A549 (cell line): ENCODE data around the gene ETV7. TPM values are rescaled to one million over a fixed set of nuclear protein-coding genes. Genes with fewer than 3 reads are reported as not detected.

Experiments
- ATAC-seq, 2 experiments: fragments of 200-7000 bp in 1 of 2; fragments of >200 bp in 1 of 2; cut with Nextera tagmentation in 1 of 2; cut with Tn5 transposase in 1 of 2; 3 replicates each; pipeline versions ENCODE4 v1.8.0 to v1.9.1; 2018 to 2020; ENCODE audit warnings: mild to moderate bottlenecking in 1 of 2, moderate library complexity in 1 of 2
- CTCF ChIA-PET: fragments of 300-600 bp; sonication (Branson Sonifier 250); formaldehyde crosslinking; extraction: SDS; loops from one replicate; lab custom pipeline; 2021; ENCODE audit warnings: antibody characterized with exemption, inconsistent platforms; lab: Yijun Ruan, JAX
- POLR2A ChIA-PET: fragments of 350-600 bp; formaldehyde crosslinking; extraction: SDS; loops from one replicate; lab custom pipeline; 2021; ENCODE audit warnings: antibody characterized with exemption, inconsistent platforms; lab: Yijun Ruan, JAX
- DNase-seq, 2 experiments: peaks; one replicate each; pipeline versions ENCODE4 v3.0.0 to v3.0.0-alpha.2; 2011 to 2016; ENCODE audit warnings: low read depth in 1 of 2, low spot score in 1 of 2
- FAIRE-seq: peaks from 2 replicates; lab custom pipeline; 2011; peaks lifted over from hg19 to GRCh38; lab: Jason Lieb, UNC
- H3K27ac ChIP-seq, 2 experiments: fragments of >200 bp; sonication (Bioruptor Twin); formaldehyde crosslinking; 3 replicates each; pipeline ENCODE4 v1.5.1; 2016 to 2017
- H3K4me1 ChIP-seq: fragments of >200 bp; sonication (Bioruptor Twin); formaldehyde crosslinking; 3 replicates; pipeline ENCODE4 v1.6.1; 2016
- H3K4me2 ChIP-seq: fragments of >200 bp; sonication (Bioruptor Twin); formaldehyde crosslinking; 3 replicates; pipeline ENCODE4 v1.6.1; 2016
- H3K4me3 ChIP-seq: fragments of >200 bp; sonication (Bioruptor Twin); formaldehyde crosslinking; 3 replicates; pipeline ENCODE4 v1.5.1; 2016
- H3K9me3 ChIP-seq: fragments of >200 bp; sonication (Bioruptor Twin); formaldehyde crosslinking; 3 replicates; pipeline ENCODE4 v1.6.1; 2016
- BCL3 ChIP-seq: fragments of >200 bp; sonication (Bioruptor Twin); formaldehyde crosslinking; IDR thresholded peaks from 3 replicates; pipeline ENCODE4 v1.6.1; 2016
- CBX2 ChIP-seq: fragments of 200-600 bp; sonication (generic); IDR thresholded peaks from 2 replicates; pipeline ENCODE4 v1.6.1; 2016; ENCODE audit warnings: low read depth, mild to moderate bottlenecking, borderline replicate concordance
- CHD4 ChIP-seq: fragments of 200-600 bp; sonication (generic); IDR thresholded peaks from 2 replicates; pipeline ENCODE4 v1.6.1; 2016; ENCODE audit warnings: antibody characterized with exemption, mild to moderate bottlenecking, borderline replicate concordance
- CTCF ChIP-seq: fragments of >200 bp; sonication (Bioruptor Twin); formaldehyde crosslinking; IDR thresholded peaks from 3 replicates; pipeline ENCODE4 v1.5.1; 2016
- E2F6 ChIP-seq: IDR thresholded peaks from 2 replicates; pipeline ENCODE4 v1.6.1; 2012; ENCODE audit warnings: low read depth, borderline replicate concordance
- EHF ChIP-seq: fragments of 250-450 bp; sonication (Bioruptor Pico); IDR thresholded peaks from 2 replicates; pipeline ENCODE4 v1.5.0; 2020; ENCODE audit warnings: mild to moderate bottlenecking
- ELK1 ChIP-seq: fragments of 150-350 bp; IDR thresholded peaks from 2 replicates; pipeline ENCODE4 v1.6.1; 2014; ENCODE audit warnings: low read depth, mild to moderate bottlenecking, low read length
- ESRRA ChIP-seq: fragments of 150-350 bp; IDR thresholded peaks from 2 replicates; pipeline ENCODE4 v1.6.1; 2014; ENCODE audit warnings: mild to moderate bottlenecking, low read length, borderline replicate concordance
- FOXS1 ChIP-seq: fragments of 250-450 bp; sonication (Bioruptor Pico); IDR thresholded peaks from 2 replicates; pipeline ENCODE4 v1.5.0; 2020; ENCODE audit warnings: mild to moderate bottlenecking, moderate library complexity
- HDAC2 ChIP-seq: fragments of 200-600 bp; sonication (generic); IDR thresholded peaks from 2 replicates; pipeline ENCODE4 v1.6.1; 2016
- HEYL ChIP-seq: fragments of 250-450 bp; sonication (Bioruptor Pico); IDR thresholded peaks from 2 replicates; pipeline ENCODE4 v1.8.0; 2021; ENCODE audit warnings: mild to moderate bottlenecking, moderate library complexity
- JUN ChIP-seq, 2 experiments: fragments of >200 bp; sonication (Bioruptor Twin); formaldehyde crosslinking; IDR thresholded peaks; 2 replicates in 1 of 2; 3 replicates in 1 of 2; pipeline ENCODE4 v1.6.1; 2016 to 2017
- JUNB ChIP-seq: fragments of >200 bp; sonication (Bioruptor Twin); formaldehyde crosslinking; IDR thresholded peaks from 2 replicates; pipeline ENCODE4 v1.6.1; 2016
- KDM5A ChIP-seq: fragments of 200-600 bp; sonication (generic); IDR thresholded peaks from 2 replicates; pipeline ENCODE4 v1.6.1; 2016; ENCODE audit warnings: antibody characterized with exemption, mild to moderate bottlenecking
- MAX ChIP-seq: IDR thresholded peaks from 2 replicates; pipeline ENCODE4 v1.6.1; 2012
- MYC ChIP-seq: IDR thresholded peaks from 2 replicates; pipeline ENCODE4 v1.6.1; 2012; ENCODE audit warnings: mild to moderate bottlenecking, inconsistent platforms, low read length, improper control_type of control experiment, borderline replicate concordance
- NFE2L2 ChIP-seq: fragments of 150-350 bp; conservative IDR thresholded peaks from 2 replicates; pipeline ENCODE4 v1.6.1; 2014; ENCODE audit warnings: low read length
- NR3C1 ChIP-seq: fragments of >200 bp; sonication (Bioruptor Twin); formaldehyde crosslinking; IDR thresholded peaks from 3 replicates; pipeline ENCODE4 v1.6.1; 2017
- POLR2A ChIP-seq: IDR thresholded peaks from 2 replicates; pipeline ENCODE4 v1.6.1; 2012; ENCODE audit warnings: mild to moderate bottlenecking, low read length
- RAD21 ChIP-seq, 2 experiments: fragments of >200 bp in 1 of 2; sonication (Bioruptor Twin) in 1 of 2; formaldehyde crosslinking in 1 of 2; IDR thresholded peaks in 1 of 2; conservative IDR thresholded peaks in 1 of 2; 2 replicates in 1 of 2; 3 replicates in 1 of 2; pipeline ENCODE4 v1.6.1; 2012 to 2018; ENCODE audit warnings: inconsistent platforms in 1 of 2
- REST ChIP-seq: fragments of 200-600 bp; sonication (generic); IDR thresholded peaks from 2 replicates; pipeline ENCODE4 v1.6.1; 2016; ENCODE audit warnings: antibody characterized with exemption, mild to moderate bottlenecking, moderate library complexity
- SMC3 ChIP-seq: fragments of >200 bp; sonication (Bioruptor Twin); formaldehyde crosslinking; IDR thresholded peaks from 3 replicates; pipeline ENCODE4 v1.6.1; 2018; ENCODE audit warnings: inconsistent platforms
- SREBF2 ChIP-seq: fragments of 450-650 bp; IDR thresholded peaks from 2 replicates; pipeline ENCODE4 v1.6.1; 2014; ENCODE audit warnings: mild to moderate bottlenecking, moderate library complexity
- TFCP2L1 ChIP-seq: fragments of 250-450 bp; sonication (Bioruptor Pico); IDR thresholded peaks from 2 replicates; pipeline ENCODE4 v1.5.0; 2021; ENCODE audit warnings: mild to moderate bottlenecking
- USF2 ChIP-seq: fragments of 450-650 bp; IDR thresholded peaks from 2 replicates; pipeline ENCODE4 v1.6.1; 2014; ENCODE audit warnings: antibody characterized with exemption
- WGBS: methylation state at CpG from one replicate; pipeline ENCODE4 v1.1.6; 2017; ENCODE audit errors: missing lambda C conversion rate; 5-methylcytosine and 5-hydroxymethylcytosine counted together
- polyA plus RNA-seq, 4 experiments: library from polyadenylated mRNA; depleted of rRNA in 3 of 4; stranded (reverse); fragments of >200 nt; fragmentation: RNase III in 1 of 4; extraction: RNeasy Plus Mini Kit Qiagen cat#74134 plus additional on column Dnase treatment in 1 of 4; gene quantifications; 2 replicates in 3 of 4; 3 replicates in 1 of 4; pipeline ENCODE4 v1.2.3, GENCODE V29; 2011 to 2017

Gene ETV7
- polyA plus RNA-seq, 2 of the 4 experiments (the other 2 are of a cell fraction) = 0.05 TPM; not detected in 1

GRCh38 chr6:36426622-36427021 is 39.2 kb upstream of the ETV7 start:
- no peak for ATAC-seq
- Histone ChIP-seq H3K4me2 (no peak overlapping the region), H3K9me3 (no peaks in the 10 kb centered on the region), H3K4me1 (peaks cover 15% of the 10 kb centered on the region), H3K4me3 (no peak overlapping the region), H3K27ac (no peak overlapping the region)
- no peak for DNase-seq
- no peak for TF ChIP-seq ESRRA
- no peak for TF ChIP-seq NFE2L2
- TF ChIP-seq CHD4 = no peak
- no peak for TF ChIP-seq KDM5A
- TF ChIP-seq CBX2 = no peak
- no peak for TF ChIP-seq EHF (CRISPR knock-in tag)
- no peak for TF ChIP-seq MYC
- no peak for TF ChIP-seq ELK1
- no peak for TF ChIP-seq SREBF2
- TF ChIP-seq POLR2A = no peak
- no peak for TF ChIP-seq HEYL (CRISPR knock-in tag)
- no peak for TF ChIP-seq JUNB
- POLR2A ChIA-PET = no interaction called here
- CTCF ChIA-PET = no interaction called here
- WGBS = 85% methylated on average over 3 of the region's 3 CpGs
- no peak for FAIRE-seq

GRCh38 chr6:36423101-36423824 is 35.8 kb upstream of the ETV7 start:
- Histone ChIP-seq H3K9me3 (no peaks in the 10 kb centered on the region), H3K4me2 (peak overlapping the region; percentile 96), H3K4me1 (peaks cover 15% of the 10 kb centered on the region), H3K27ac (peak overlapping the region; percentile 72 to 90), H3K4me3 (peak overlapping the region; percentile 50)
- under 1% methylated on average over 31 of the region's 51 CpGs for WGBS
- ChIA-PET POLR2A (interaction anchor here (0.7 to 1.7 kb wide), 8 partner anchors 18 to 255 kb away, joined by 3 to 13 read pairs (median 5); partner anchors contain the start of genes CDKN1A, KCTD20 and PXT1), CTCF (interaction anchor here (0.6 to 2.7 kb wide), 18 partner anchors 9 to 336 kb away, joined by 3 to 11 read pairs (median 4); partner anchors contain the start of genes KCTD20 and PXT1)
- no peak for TF ChIP-seq NR3C1
- TF ChIP-seq NFE2L2 = no peak
- TF ChIP-seq REST = no peak
- 0 out of 2 replicates have a peak, but pooled peaks have one; percentile 55 for TF ChIP-seq FOXS1 (CRISPR knock-in tag)
- peak; percentile 58; the same call in 2 of the 3 replicates for TF ChIP-seq BCL3
- peak; percentile 81 for TF ChIP-seq MAX
- TF ChIP-seq TFCP2L1 (CRISPR knock-in tag) = no peak
- peak; percentile 65 to 75 for TF ChIP-seq RAD21 (conservative IDR thresholded peaks at IDR 0.05 in 1 of 2, IDR thresholded peaks at IDR 0.05 in 1 of 2)
- TF ChIP-seq USF2 = peak; percentile 97
- TF ChIP-seq CTCF = peak; percentile 65
- no peak for TF ChIP-seq CHD4
- peak; percentile 86 for TF ChIP-seq SMC3
- TF ChIP-seq JUN (IDR thresholded peaks at IDR 0.05) = peak in 1 of 2 experiments; percentile 62; a peak in 1 of 5 replicates
- TF ChIP-seq POLR2A = peak; percentile 65
- peak; percentile 86 for TF ChIP-seq E2F6
- TF ChIP-seq HDAC2 = no peak
- DNase-seq (peak; percentile 90 to 97), ATAC-seq (peak; percentile 97), FAIRE-seq (no peak)
